IPS-11a (cell line): ENCODE data around the gene CROCC2.

Experiments used
- H3K4me3 ChIP-seq: one replicate; pipeline ENCODE4 v1.5.1; 2013; ENCODE audit warnings: low read depth, low read length, control low read depth

The CROCC2 gene

DNA sequence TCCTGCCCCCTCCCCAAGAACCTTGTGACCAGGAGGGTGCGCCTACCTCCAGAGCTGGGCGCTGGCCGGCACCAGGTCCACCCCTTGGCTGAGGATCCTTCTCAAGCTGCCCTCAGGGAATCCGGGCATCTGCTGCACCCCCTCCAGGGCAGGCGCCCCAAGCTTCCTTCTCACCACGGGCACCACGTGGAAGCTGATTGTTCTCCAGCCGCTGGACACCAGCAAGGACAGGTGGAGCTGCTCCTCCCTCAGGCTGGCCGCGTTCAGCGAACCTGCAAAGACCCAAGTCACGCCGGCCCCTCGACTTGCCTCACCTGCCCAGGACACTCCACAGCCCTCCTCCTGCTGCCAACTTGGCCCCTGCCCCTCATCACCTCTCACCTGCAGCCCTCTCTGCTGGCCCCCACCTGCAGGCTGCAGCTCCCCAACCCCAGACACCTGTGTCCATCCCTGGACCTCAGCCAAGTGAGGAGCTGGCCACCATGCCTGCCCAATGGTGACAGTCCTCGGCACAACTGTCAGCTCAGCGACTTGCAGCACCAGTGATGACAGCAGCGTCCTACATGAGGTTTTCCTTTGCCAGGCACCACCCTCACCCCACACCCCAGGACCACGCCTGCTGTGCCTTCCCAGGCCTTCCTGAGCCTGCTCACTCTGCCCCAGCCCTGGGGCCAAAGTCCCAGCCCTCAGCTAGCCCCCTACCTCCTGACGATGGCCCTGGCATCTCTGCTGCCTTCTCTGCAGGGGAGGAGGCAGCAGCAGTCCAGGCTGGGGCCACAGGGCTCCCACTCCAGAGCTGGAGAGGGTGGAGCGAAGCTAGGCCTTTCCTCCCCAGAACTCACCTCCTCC, 14.4 kb upstream of the CROCC2 start:
- H3K4me3 ChIP-seq = no peak overlapping the region

GRCh38 chr2:240892356-240892755, 13.8 kb upstream of the CROCC2 start:
- no peak overlapping the region for H3K4me3 ChIP-seq

GRCh38 chr2:240892925-240893324, 13.2 kb upstream of the CROCC2 start:
- no peak overlapping the region for H3K4me3 ChIP-seq

DNA sequence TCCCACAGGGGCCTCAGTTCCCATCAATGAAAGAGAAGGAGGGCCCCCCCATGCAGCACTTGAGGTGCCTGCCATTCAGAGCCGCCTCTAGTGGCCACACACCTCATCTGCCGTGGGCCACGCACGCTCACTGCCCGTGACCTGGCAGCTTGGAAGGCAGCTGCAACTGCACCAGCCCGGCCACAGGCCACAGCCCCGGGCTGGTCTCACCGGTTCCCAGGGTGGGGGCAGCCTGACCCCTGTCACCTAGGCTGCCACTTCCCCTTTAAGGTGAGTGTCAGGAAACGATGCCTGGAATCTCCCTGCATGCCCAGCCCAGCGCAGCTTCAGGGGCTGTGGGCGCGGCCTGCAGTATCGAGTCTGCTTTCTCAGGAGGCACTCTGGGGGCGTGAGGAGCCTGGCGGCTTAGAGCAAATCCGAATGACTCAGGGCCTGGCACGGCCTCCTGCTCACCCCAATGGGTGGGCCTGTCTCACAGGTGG, 12.7 kb upstream of the CROCC2 start:
- no peak overlapping the region for H3K4me3 ChIP-seq

- H3K4me3 ChIP-seq = no peak overlapping the region
Observed at GRCh38 chr2:240894006-240894405, 12.1 kb upstream of the CROCC2 start.

DNA sequence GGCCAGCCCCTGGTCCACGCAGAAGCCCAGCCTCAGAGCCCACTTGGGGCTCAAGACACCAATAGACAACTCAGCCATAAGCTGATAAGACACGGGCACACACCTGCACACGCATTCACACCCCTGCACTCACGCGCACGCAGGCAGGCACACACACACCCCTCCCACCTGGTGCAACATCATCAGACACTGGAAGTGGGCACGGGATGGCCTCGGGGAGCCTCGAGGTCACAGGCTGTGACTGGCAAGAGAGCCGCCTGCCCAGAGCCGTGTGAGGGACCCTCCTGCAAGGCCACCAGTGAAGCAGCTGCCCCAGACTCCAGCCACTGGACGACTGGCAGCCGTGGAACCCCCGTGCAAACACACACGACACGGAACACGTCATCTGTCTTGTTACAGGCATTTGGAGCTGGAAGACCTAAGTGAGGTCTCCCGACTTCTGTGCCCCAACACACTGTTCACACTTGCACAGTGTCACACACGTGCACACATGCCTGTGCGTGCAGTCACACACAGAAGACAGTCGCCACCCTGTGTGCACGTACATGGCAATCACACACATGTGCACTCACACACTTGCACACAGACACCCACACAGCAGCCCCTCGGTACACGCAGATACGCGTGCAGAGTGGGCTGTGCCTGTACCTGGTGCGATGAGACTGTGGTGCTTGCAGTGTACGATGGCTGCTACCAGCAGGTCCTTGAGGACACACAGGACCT, 11.1 kb upstream of the CROCC2 start:
- H3K4me3 ChIP-seq = no peak overlapping the region

- no peak within 1 kb of the TSS for H3K4me3 ChIP-seq
Observed at GRCh38 chr2:240895656-240896388, 10.3 kb upstream of the CROCC2 start, which contains the start of gene MAB21L4. MAB21L4 (minus strand) TSS chr2:240896156; CDS start chr2:240895997, 159 bp downstream.

DNA sequence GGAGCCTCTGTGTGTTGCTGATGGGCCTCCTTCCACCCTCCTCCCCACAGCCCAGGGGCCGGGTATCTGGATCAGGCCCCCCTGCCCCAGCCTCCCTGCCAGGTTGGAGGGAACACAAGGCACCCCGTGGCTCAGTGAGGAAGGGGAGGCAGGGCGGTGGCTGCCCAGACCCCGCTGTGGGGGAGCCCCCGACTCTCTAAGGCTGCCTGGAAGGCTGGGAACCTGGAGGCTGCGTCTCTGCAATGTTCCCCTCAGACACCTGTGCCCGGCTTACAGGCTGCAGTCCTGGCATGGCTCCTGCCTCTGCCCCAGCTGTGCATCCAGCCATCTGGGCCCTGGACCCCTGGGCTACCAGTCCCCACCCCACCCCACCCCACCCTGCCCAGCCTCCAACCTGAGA, 9.7 kb upstream of the CROCC2 start:
- no peak overlapping the region for H3K4me3 ChIP-seq

- H3K4me3 ChIP-seq = no peak overlapping the region
Observed at GRCh38 chr2:240896871-240897692, 9.1 kb upstream of the CROCC2 start.

DNA sequence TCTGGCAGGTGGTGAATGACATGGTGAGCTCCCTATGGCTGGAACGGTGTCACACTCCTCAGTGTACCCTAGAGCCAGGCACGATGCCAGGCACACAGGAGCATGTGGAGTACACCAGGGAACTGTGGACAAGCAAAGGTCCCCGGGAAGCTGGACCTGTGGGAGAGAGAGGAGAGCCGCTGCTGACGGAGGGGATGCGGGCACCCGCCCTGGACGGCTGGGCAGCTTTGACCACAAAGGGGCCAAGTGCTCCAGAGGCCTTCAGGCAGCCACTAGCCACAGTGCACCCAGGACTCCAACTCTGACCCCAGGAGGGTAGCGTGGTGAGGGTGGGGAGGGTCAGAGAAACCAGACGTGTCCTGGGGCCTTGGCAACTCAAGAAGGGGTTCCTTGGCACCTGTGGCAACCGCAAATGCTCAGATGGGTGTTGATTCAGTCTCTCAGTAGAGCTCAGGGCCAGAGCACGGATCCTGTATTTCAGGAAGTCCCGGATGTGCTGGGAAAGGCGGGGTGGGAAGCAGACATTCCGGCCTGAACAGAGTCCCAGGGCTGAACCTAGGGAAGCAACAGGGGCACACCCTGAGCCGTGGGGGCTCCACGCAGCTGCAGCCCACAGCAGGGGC, 7.9 kb upstream of the CROCC2 start:
- H3K4me3 ChIP-seq = no peak overlapping the region

DNA sequence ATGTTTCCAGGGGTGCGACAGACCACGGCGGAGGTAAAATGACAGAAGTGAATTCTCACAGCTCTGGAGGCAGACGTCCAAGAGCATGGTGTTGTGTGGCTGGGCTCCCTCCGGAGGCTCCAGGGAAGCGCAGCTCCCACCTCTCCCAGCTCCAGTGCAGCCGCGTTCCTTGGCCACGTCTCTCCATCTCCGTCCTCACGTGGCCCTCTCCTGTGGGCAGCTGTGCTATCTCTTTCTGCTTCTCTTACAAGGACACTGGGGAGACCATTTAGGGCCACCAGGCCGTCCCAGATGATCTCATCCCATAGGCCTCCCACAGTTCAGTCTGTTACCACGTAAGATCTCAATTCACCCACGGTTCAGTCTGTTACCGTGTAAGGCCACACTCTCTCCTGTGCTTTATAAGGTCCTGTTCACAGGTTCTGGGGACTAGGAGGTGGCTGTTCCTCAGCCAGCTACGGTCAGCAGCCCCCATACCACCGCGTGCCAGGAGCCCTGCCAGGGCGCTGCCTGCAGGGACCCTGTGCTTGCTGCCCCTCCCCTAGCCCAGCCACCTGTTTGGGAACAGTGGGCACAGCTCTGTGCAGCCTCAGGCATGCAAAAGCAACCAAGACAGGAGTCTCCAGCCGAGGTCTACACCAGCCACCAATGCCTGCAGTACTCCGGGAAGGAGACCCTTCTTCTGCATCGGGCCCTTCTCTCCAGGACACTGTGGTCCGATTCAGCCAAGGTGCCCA, 7.2 kb upstream of the CROCC2 start:
- no peak overlapping the region for H3K4me3 ChIP-seq

DNA sequence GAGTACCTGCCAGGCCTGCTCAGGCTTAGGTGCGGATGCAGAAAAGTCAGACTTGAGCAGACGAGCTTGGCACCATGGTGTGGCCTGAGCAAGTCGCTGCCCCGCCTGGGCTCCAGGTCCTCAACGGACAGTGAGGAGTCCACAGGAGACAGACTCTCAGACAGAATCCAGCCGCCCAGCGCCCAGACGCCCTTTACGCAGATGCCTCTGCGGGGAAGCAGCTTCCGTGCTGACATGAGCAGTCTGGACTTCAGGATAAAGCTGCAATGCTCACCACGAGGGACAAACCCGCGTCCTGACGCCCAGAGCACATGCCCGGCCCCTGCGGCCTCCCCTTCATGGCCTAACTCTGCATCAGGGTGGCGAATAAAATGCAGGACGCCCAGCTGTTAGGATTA, 6.7 kb upstream of the CROCC2 start:
- no peak overlapping the region for H3K4me3 ChIP-seq

- no peak overlapping the region for H3K4me3 ChIP-seq
Observed at GRCh38 chr2:240900141-240900860, 5.8 kb upstream of the CROCC2 start.

DNA sequence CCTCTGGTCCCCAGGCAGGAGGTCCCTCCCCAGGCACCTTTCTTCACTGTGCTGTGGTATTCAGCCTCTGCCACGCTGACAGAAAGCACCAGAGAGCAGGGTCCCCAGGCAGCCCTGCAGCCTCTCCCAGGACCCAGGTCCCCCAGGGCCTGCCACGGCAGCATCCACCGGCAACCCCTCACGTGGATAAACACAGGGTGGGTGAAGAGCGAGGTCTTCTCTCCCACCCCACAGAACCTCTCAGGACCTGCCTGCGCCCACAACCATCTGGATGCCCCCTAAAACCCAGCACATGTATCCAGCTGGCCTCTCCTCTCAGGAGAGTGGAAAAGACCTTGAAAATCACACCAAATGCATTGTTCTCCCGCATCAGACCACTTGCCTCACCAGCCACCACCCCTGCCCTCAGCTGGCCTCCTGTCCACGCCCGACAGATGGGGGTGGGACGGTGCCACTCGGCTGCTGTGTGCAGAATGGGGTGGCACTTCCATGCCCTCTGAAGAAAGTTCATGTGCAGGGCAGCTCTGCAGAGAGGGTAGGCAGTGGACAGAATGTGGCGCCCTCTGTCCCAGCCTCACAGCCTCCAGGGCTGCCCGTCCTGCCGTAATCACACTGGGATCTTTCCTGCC, 4.0 kb upstream of the CROCC2 start:
- no peak overlapping the region for H3K4me3 ChIP-seq

DNA sequence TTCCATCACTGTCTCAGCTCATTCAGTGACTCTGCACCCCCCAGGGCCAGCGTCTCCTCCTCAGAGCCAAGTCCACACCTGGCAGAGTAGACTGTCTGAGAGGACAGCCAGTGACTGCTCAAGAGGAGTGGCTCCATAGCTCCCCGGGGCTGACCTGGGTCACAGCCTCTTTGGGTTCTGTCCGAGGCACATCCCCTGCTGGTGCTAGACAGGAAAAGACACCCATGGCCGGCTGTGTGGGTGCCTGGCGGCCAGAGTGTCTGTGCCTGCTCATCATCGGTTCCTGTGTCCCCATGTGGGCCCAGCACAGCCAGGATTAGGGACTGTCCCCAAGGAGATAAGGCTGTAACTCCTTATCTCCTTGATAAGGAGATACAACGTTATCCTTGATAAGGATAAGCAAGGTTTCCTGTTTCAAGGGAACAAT, 3.5 kb upstream of the CROCC2 start:
- H3K4me3 ChIP-seq = no peak overlapping the region

- no peak overlapping the region for H3K4me3 ChIP-seq
Observed at GRCh38 chr2:240903191-240904060, 2.7 kb upstream of the CROCC2 start.
